B cell (primary cell): ENCODE data around the gene ZSWIM9.

Experiments
- EZH2 ChIP-seq: IDR thresholded peaks from 2 replicates; pipeline ENCODE4 v1.6.1; 2012; ENCODE audit warnings: borderline replicate concordance, low read depth, mild to moderate bottlenecking, moderate library complexity, low read length; ENCODE audit not compliant: insufficient read depth, poor library complexity, severe bottlenecking
- TF ChIP-seq, protein P1 (sequence below): fragments of 200-600 bp; IDR thresholded peaks from one replicate; pipeline ENCODE4 v1.8.0; 2022; ENCODE audit warnings: antibody characterized with exemption, mild to moderate bottlenecking

DNA sequence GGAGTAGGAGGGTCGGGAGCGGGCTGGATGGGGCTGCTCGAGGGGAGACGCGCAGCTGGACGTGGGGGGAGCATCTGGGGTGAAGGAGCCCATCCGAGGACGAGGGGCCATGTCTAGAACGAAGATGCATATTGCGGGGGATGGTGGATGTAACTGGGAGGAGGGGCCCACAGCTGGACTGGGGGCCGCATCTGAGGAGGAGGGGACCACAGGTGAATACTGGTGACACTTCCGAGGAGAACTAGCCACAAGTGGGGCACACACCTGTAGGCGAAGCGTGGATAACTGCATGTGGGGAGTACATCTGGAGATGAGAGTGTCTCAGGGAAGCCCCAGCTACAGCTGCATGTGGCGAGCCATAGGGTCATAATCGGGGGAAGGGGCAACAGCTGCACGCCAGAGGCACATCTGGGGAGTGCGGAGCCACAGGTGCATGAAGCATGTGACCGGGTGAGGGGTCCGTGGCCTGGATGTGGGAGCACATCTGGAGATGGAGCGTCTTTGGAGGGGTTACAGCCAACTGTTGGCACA, 402 bp downstream of the ZSWIM9 start:
- TF ChIP-seq, protein P1, sequence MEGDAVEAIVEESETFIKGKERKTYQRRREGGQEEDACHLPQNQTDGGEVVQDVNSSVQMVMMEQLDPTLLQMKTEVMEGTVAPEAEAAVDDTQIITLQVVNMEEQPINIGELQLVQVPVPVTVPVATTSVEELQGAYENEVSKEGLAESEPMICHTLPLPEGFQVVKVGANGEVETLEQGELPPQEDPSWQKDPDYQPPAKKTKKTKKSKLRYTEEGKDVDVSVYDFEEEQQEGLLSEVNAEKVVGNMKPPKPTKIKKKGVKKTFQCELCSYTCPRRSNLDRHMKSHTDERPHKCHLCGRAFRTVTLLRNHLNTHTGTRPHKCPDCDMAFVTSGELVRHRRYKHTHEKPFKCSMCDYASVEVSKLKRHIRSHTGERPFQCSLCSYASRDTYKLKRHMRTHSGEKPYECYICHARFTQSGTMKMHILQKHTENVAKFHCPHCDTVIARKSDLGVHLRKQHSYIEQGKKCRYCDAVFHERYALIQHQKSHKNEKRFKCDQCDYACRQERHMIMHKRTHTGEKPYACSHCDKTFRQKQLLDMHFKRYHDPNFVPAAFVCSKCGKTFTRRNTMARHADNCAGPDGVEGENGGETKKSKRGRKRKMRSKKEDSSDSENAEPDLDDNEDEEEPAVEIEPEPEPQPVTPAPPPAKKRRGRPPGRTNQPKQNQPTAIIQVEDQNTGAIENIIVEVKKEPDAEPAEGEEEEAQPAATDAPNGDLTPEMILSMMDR: no peak
- TF ChIP-seq EZH2: no peak
